SK-N-SH (cell line): ENCODE data around the gene BEST1. TPM values are rescaled to one million over a fixed set of nuclear protein-coding genes. Genes with fewer than 3 reads are reported as not detected.

Experiments
- CTCF ChIA-PET: fragments of 300-600, 350-600 bp; formaldehyde crosslinking; extraction: SDS; loops from one replicate; lab custom pipeline; 2021; lab: Yijun Ruan, JAX
- POLR2A ChIA-PET: fragments of 350-600 bp; sonication (Branson Sonifier 250); formaldehyde crosslinking; extraction: SDS; loops from one replicate; lab custom pipeline; 2020; ENCODE audit warnings: antibody characterized with exemption, inconsistent platforms; lab: Yijun Ruan, JAX
- DNase-seq: peaks from one replicate; pipeline ENCODE4 v3.0.0; 2012
- H2AFZ ChIP-seq: fragments of 200-600 bp; sonication (generic); 2 replicates; pipeline ENCODE4 v1.8.1; 2016; ENCODE audit warnings: antibody characterized with exemption, mild to moderate bottlenecking, low read depth
- H3F3A ChIP-seq: fragments of 200-600 bp; sonication (generic); replicated peaks from 2 replicates; pipeline ENCODE3; 2016; ENCODE audit warnings: antibody characterized with exemption, mild to moderate bottlenecking; ENCODE audit not compliant: insufficient read depth
- H3K27ac ChIP-seq, 2 experiments: fragments of 200-500 bp in 1 of 2; fragments of 200-600 bp in 1 of 2; sonication (Bioruptor generic) in 1 of 2; sonication (generic), shearing (Covaris generic) in 1 of 2; 2 replicates each; pipeline versions ENCODE4 v1.5.1 to v1.6.1; 2014 to 2016; ENCODE audit warnings: low read depth in 2 of 2, inconsistent platforms in 1 of 2, low read length in 1 of 2, mild to moderate bottlenecking in 1 of 2, mixed read lengths in 1 of 2
- H3K27me3 ChIP-seq: fragments of 200-600 bp; sonication (generic), shearing (Covaris generic); 2 replicates; pipeline ENCODE4 v1.6.1; 2016; ENCODE audit warnings: mixed run types; ENCODE audit not compliant: insufficient read depth
- H3K36me3 ChIP-seq, 2 experiments: fragments of 200-500 bp in 1 of 2; fragments of 200-600 bp in 1 of 2; sonication (Bioruptor generic) in 1 of 2; sonication (generic) in 1 of 2; replicated peaks in 1 of 2; 2 replicates each; pipeline versions ENCODE3 to v1.5.1; 2014 to 2016; ENCODE audit warnings: low read length in 1 of 2, mild to moderate bottlenecking in 1 of 2; ENCODE audit not compliant: insufficient read depth in 2 of 2, control insufficient read depth in 1 of 2
- H3K4me1 ChIP-seq, 2 experiments: fragments of 200-500 bp in 1 of 2; fragments of 200-600 bp in 1 of 2; sonication (Bioruptor generic) in 1 of 2; sonication (generic), shearing (Covaris generic) in 1 of 2; 2 replicates each; pipeline versions ENCODE4 v1.5.1 to v1.6.1; 2014 to 2016; ENCODE audit warnings: low read depth in 1 of 2, low read length in 1 of 2, mixed run types in 1 of 2; ENCODE audit not compliant: insufficient read depth in 2 of 2, control insufficient read depth in 1 of 2
- H3K4me2 ChIP-seq: fragments of 200-600 bp; sonication (generic), shearing (Covaris generic); 2 replicates; pipeline ENCODE4 v1.6.1; 2017; ENCODE audit warnings: mixed run types
- H3K4me3 ChIP-seq, 2 experiments: fragments of 200-500 bp in 1 of 2; fragments of 200-600 bp in 1 of 2; sonication (Bioruptor generic) in 1 of 2; sonication (generic), shearing (Covaris generic) in 1 of 2; 2 replicates each; pipeline versions ENCODE4 v1.5.1 to v1.8.1; 2014 to 2016; ENCODE audit warnings: low read depth in 2 of 2, inconsistent platforms in 1 of 2, low read length in 1 of 2, mild to moderate bottlenecking in 1 of 2, mixed read lengths in 1 of 2, moderate library complexity in 1 of 2
- H3K79me2 ChIP-seq: fragments of 200-600 bp; sonication (generic); 2 replicates; pipeline ENCODE4 v1.8.1; 2017; ENCODE audit warnings: mild to moderate bottlenecking; ENCODE audit not compliant: insufficient read depth
- H3K9ac ChIP-seq: fragments of 200-600 bp; sonication (generic); 2 replicates; pipeline ENCODE4 v1.6.1; 2017; ENCODE audit warnings: mixed run types
- H3K9me2 ChIP-seq: fragments of 200-600 bp; sonication (generic); 2 replicates; pipeline ENCODE4 v1.6.1; 2017; ENCODE audit warnings: mixed run types
- H3K9me3 ChIP-seq: fragments of 200-600 bp; sonication (generic); 2 replicates; pipeline ENCODE4 v1.6.1; 2017; ENCODE audit warnings: mixed run types, mild to moderate bottlenecking, moderate library complexity
- H4K20me1 ChIP-seq: fragments of 200-600 bp; sonication (generic); 2 replicates; pipeline ENCODE4 v1.6.1; 2017; ENCODE audit warnings: mild to moderate bottlenecking, mixed run types; ENCODE audit not compliant: insufficient read depth
- ELF1 ChIP-seq: IDR thresholded peaks from 2 replicates; pipeline ENCODE4 v1.4.0; 2012
- EP300 ChIP-seq, 2 experiments: IDR thresholded peaks; 2 replicates each; pipeline versions ENCODE4 v1.4.0 to v1.6.1; 2012; ENCODE audit warnings: borderline replicate concordance in 1 of 2, low read depth in 1 of 2, low read length in 1 of 2
- FOXJ3 ChIP-seq: sonication (generic); formaldehyde crosslinking; IDR thresholded peaks from 2 replicates; pipeline ENCODE4 v1.5.1; 2020; ENCODE audit warnings: mild to moderate bottlenecking, missing genetic modification reagents
- GABPA ChIP-seq: IDR thresholded peaks from 2 replicates; pipeline ENCODE4 v1.4.0; 2012; ENCODE audit warnings: low read depth, mild to moderate bottlenecking
- POLR2AphosphoS5 ChIP-seq: IDR thresholded peaks from 2 replicates; pipeline ENCODE4 v1.6.1; 2012; ENCODE audit warnings: low read depth, low read length
- RXRA ChIP-seq: IDR thresholded peaks from 2 replicates; pipeline ENCODE4 v1.4.0; 2012; ENCODE audit warnings: low read depth, mild to moderate bottlenecking, borderline replicate concordance
- TAF1 ChIP-seq: IDR thresholded peaks from 2 replicates; pipeline ENCODE4 v1.6.1; 2012; ENCODE audit warnings: low read depth, mild to moderate bottlenecking, low read length, moderate library complexity, borderline replicate concordance
- WGBS: methylation state at CpG from one replicate; pipeline ENCODE4 v1.1.6; 2017; ENCODE audit warnings: low lambda C conversion rate; 5-methylcytosine and 5-hydroxymethylcytosine counted together
- polyA plus RNA-seq, 3 experiments: library from polyadenylated mRNA; depleted of rRNA; stranded (reverse); fragments of >200 nt; gene quantifications; 2 replicates each; pipeline ENCODE4 v1.2.3, GENCODE V29; 2012
- TF ChIP-seq, protein P1 (sequence below): IDR thresholded peaks from 2 replicates; pipeline ENCODE4 v1.6.1; 2012; ENCODE audit warnings: mild to moderate bottlenecking, low read depth, low read length, moderate library complexity
- TF ChIP-seq, protein P2 (sequence below): IDR thresholded peaks from 2 replicates; pipeline ENCODE4 v1.4.0; 2012; ENCODE audit warnings: low read depth, borderline replicate concordance

Gene BEST1
- polyA plus RNA-seq, 1 of the 3 experiments (the other 2 are of a cell fraction), result 0.30 TPM

DNA sequence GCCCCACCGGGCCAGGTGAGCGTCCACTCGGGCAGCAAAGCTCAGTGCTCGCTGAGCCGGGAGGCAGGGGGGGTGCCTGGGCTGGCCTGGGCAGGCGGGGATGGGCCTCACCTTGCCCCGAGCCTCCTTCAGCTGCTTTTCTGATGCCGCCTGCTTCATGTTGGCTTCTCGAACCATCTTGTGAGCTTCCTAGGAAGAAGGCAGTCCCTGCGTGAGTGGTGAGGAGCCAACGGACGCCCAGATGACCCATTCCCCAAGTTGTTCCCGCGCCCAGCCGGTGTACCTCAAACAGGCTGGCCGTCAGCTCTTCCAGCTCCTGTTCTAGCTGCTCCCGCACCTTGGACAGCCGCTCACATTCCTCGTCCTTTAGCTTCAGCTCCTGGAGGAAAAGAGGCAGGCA, 42.9 kb upstream of the BEST1 start:
- Histone ChIP-seq H3K79me2 (no peaks in the 10 kb centered on the region), H3K27ac (no peak overlapping the region), H3K36me3 (peaks cover 0 to 6% of the 10 kb centered on the region in 2 experiments), H3K9ac (no peak overlapping the region), H3K4me1 (no peaks in the 10 kb centered on the region), H3K4me2 (no peak overlapping the region), H3K9me2 (no peaks in the 10 kb centered on the region), H3K9me3 (no peaks in the 10 kb centered on the region), H4K20me1 (no peaks in the 10 kb centered on the region), H3K4me3 (no peak overlapping the region), H2AFZ (no peak overlapping the region), H3K27me3 (no peaks in the 10 kb centered on the region), H3F3A (no peaks in the 10 kb centered on the region)
- TF ChIP-seq, protein P1, sequence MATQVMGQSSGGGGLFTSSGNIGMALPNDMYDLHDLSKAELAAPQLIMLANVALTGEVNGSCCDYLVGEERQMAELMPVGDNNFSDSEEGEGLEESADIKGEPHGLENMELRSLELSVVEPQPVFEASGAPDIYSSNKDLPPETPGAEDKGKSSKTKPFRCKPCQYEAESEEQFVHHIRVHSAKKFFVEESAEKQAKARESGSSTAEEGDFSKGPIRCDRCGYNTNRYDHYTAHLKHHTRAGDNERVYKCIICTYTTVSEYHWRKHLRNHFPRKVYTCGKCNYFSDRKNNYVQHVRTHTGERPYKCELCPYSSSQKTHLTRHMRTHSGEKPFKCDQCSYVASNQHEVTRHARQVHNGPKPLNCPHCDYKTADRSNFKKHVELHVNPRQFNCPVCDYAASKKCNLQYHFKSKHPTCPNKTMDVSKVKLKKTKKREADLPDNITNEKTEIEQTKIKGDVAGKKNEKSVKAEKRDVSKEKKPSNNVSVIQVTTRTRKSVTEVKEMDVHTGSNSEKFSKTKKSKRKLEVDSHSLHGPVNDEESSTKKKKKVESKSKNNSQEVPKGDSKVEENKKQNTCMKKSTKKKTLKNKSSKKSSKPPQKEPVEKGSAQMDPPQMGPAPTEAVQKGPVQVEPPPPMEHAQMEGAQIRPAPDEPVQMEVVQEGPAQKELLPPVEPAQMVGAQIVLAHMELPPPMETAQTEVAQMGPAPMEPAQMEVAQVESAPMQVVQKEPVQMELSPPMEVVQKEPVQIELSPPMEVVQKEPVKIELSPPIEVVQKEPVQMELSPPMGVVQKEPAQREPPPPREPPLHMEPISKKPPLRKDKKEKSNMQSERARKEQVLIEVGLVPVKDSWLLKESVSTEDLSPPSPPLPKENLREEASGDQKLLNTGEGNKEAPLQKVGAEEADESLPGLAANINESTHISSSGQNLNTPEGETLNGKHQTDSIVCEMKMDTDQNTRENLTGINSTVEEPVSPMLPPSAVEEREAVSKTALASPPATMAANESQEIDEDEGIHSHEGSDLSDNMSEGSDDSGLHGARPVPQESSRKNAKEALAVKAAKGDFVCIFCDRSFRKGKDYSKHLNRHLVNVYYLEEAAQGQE, result no peak
- TF ChIP-seq GABPA, result no peak
- no peak for TF ChIP-seq POLR2AphosphoS5
- no peak for TF ChIP-seq ELF1
- TF ChIP-seq FOXJ3 (CRISPR knock-in tag), result no peak
- no peak for TF ChIP-seq RXRA
- TF ChIP-seq, protein P2, sequence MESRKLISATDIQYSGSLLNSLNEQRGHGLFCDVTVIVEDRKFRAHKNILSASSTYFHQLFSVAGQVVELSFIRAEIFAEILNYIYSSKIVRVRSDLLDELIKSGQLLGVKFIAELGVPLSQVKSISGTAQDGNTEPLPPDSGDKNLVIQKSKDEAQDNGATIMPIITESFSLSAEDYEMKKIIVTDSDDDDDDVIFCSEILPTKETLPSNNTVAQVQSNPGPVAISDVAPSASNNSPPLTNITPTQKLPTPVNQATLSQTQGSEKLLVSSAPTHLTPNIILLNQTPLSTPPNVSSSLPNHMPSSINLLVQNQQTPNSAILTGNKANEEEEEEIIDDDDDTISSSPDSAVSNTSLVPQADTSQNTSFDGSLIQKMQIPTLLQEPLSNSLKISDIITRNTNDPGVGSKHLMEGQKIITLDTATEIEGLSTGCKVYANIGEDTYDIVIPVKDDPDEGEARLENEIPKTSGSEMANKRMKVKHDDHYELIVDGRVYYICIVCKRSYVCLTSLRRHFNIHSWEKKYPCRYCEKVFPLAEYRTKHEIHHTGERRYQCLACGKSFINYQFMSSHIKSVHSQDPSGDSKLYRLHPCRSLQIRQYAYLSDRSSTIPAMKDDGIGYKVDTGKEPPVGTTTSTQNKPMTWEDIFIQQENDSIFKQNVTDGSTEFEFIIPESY, result no peak
- no peak for TF ChIP-seq EP300 (IDR thresholded peaks at IDR 0.05; ENCODE audit: borderline replicate concordance in 1 of 2, low read depth in 1 of 2, low read length in 1 of 2)
- TF ChIP-seq TAF1, result no peak
- no peak for DNase-seq
- CTCF ChIA-PET, result interaction anchor here (1.0 to 5.4 kb wide), 7 partner anchors 9 to 201 kb away, joined by 3 to 82 read pairs (median 16); no protein-coding TSS in a partner anchor
- 82% methylated on average over 3 of the region's 19 CpGs for WGBS
- POLR2A ChIA-PET, result interaction anchor here (1.2 kb wide), 1 partner anchor 60 kb away, joined by 5 read pairs; the partner anchor contains the start of gene FTH1
